Peyer's patch (tissue), 4 donors: ENCODE results near the gene TXNDC2. TPM values are rescaled to one million over a fixed set of nuclear protein-coding genes. Genes with fewer than 3 reads are reported as not detected.

Source experiments
- DNase-seq, 3 donors: peaks; one replicate each; pipeline ENCODE4 v3.0.0-alpha.2; 2017 to 2019
- H3K27ac ChIP-seq, 4 donors: fragments of 200-600 bp; sonication (generic); one replicate each; pipeline ENCODE4 v1.5.1; 2016 to 2019
- H3K27me3 ChIP-seq, 2 donors: fragments of 200-600 bp; sonication (generic); one replicate each; pipeline ENCODE4 v1.5.1; 2019
- H3K36me3 ChIP-seq, 3 donors: fragments of 200-600 bp; sonication (generic); one replicate each; pipeline ENCODE4 v1.5.1; 2016 to 2019
- H3K4me1 ChIP-seq, 4 donors: fragments of 200-600 bp; sonication (generic); one replicate each; pipeline ENCODE4 v1.5.1; 2016 to 2019
- H3K4me3 ChIP-seq, 4 donors: fragments of 200-600 bp; sonication (generic); 1 replicate in 3 of 4; 2 replicates in 1 of 4; pipeline ENCODE4 v1.5.1; 2016 to 2019; ENCODE audit warnings: mild to moderate bottlenecking in 1 of 4
- H3K9me3 ChIP-seq, 4 donors: fragments of 200-600 bp; sonication (generic); one replicate each; pipeline ENCODE4 v1.5.1; 2016 to 2019; ENCODE audit warnings: mild to moderate bottlenecking in 1 of 4
- POLR2A ChIP-seq, 2 donors: fragments of 450-650 bp; IDR thresholded peaks; one replicate each; pipeline ENCODE4 v1.5.1; 2017; ENCODE audit warnings: antibody characterized with exemption in 2 of 2, mild to moderate bottlenecking in 2 of 2, moderate library complexity in 2 of 2
- total RNA-seq, 4 donors: library from RNA; depleted of rRNA; stranded (reverse); fragments of >200 nt; gene quantifications; one replicate each; pipeline ENCODE4 v1.1.0, GENCODE V29; 2016
- TF ChIP-seq, protein P1 (sequence below), 6 experiments: fragments of 450-650 bp in 4 of 6; fragments of 200-600 bp in 2 of 6; sonication (generic) in 1 of 6; IDR thresholded peaks; one replicate each; pipeline ENCODE4 v1.5.1; 2017 to 2019; ENCODE audit warnings: antibody characterized with exemption in 6 of 6, mild to moderate bottlenecking in 3 of 6, moderate library complexity in 1 of 6

TXNDC2 gene
- total RNA-seq, 4 donors from 2014 or later = not detected

DNA sequence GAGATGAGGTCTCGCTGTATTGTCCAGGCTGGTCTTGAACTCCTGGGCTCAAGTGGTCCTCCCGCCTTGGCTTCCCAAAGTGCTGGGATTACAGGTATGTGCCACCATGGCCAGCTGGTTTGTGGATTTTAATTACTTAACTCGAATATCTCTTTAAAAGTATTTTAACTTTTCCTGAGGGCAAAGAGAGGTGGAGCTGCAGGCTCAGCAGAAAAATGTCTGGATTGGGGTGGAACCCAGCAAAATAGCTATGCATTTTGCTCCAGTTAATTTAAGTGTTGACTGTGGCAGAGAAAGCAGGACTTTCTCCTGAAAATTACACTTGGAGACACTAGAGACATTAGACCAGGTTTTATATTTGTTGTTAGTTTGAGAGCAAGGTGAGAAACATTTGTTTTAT lies 35.5 kb upstream of the TXNDC2 start:
- H3K36me3 ChIP-seq = no peaks in the 10 kb centered on the region
- H3K9me3 ChIP-seq = no peaks in the 10 kb centered on the region
- no peak for DNase-seq
- H3K4me3 ChIP-seq = no peak overlapping the region
- no peaks in the 10 kb centered on the region for H3K4me1 ChIP-seq
- TF ChIP-seq, protein P1, sequence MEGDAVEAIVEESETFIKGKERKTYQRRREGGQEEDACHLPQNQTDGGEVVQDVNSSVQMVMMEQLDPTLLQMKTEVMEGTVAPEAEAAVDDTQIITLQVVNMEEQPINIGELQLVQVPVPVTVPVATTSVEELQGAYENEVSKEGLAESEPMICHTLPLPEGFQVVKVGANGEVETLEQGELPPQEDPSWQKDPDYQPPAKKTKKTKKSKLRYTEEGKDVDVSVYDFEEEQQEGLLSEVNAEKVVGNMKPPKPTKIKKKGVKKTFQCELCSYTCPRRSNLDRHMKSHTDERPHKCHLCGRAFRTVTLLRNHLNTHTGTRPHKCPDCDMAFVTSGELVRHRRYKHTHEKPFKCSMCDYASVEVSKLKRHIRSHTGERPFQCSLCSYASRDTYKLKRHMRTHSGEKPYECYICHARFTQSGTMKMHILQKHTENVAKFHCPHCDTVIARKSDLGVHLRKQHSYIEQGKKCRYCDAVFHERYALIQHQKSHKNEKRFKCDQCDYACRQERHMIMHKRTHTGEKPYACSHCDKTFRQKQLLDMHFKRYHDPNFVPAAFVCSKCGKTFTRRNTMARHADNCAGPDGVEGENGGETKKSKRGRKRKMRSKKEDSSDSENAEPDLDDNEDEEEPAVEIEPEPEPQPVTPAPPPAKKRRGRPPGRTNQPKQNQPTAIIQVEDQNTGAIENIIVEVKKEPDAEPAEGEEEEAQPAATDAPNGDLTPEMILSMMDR (IDR thresholded peaks at IDR 0.05) = no peak
- TF ChIP-seq POLR2A (IDR thresholded peaks at IDR 0.05) = no peak
- H3K27ac ChIP-seq = no peak overlapping the region
- H3K27me3 ChIP-seq = no peaks in the 10 kb centered on the region

DNA sequence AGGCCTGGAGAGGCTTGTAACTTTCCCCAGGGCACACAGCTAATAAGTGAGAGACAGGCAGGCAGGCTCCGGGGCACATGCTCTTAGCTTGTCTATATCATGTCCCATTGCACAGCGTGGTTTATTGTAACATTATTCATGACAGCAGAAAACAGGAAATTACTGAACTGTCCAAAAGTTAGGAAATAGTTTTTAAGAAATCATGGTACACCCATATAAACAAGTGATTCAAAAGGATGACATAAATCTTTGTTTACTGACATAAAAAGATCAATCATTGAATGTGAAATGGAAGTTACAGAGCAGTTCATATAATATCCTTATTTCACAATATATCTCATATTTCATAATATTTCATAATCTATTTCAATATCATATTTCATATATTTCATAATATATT lies 34.3 kb upstream of the TXNDC2 start:
- no peaks in the 10 kb centered on the region for H3K36me3 ChIP-seq
- no peak overlapping the region for H3K27ac ChIP-seq
- no peak overlapping the region for H3K4me3 ChIP-seq
- no peaks in the 10 kb centered on the region for H3K27me3 ChIP-seq
- DNase-seq = no peak
- H3K4me1 ChIP-seq = peaks cover 0 to 6% (median 0%) of the 10 kb centered on the region in 4 donors
- no peaks in the 10 kb centered on the region for H3K9me3 ChIP-seq
- TF ChIP-seq POLR2A (IDR thresholded peaks at IDR 0.05) = no peak
- TF ChIP-seq, protein P1 (IDR thresholded peaks at IDR 0.05) = no peak

DNA sequence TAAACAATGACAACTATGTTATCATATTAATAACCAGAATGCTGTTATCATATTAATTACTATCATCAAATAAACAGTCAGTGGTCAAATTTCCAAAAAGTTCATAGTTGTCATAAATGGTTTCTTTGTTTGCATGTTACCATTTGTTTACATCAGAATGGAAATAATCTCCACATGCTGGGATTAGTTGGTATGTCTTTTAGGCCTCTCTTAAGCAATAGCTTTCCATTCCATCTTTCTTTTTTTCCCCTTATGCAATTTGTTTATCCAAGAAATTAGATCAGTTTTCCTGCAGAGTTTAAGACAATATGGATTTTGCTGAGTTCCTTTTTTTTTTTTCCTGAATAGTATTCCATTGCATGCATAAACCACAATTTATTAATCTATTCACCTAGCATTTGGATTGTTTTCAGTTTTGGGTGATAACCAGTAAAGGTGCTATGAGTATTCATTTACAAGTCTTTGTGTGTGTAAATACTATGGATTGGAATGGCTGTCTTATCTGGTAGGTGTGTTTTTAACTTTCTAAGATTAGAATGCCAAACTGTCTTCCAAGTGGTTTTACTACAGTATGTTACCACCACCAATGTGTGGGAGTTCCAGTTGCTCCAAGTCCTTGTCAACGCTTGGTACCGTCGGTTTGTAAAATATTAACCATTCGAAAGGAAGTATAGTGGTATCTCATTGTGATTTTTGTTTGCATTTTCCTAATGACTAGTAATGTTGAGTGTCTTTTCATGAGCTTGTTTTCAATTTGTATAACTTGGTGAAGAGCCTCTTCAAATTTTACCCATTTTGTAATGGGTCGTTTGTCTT lies 33.3 kb upstream of the TXNDC2 start:
- no peak for TF ChIP-seq POLR2A (IDR thresholded peaks at IDR 0.05)
- TF ChIP-seq, protein P1 (IDR thresholded peaks at IDR 0.05) = no peak
- Histone ChIP-seq H3K27ac (no peak overlapping the region), H3K36me3 (no peaks in the 10 kb centered on the region), H3K4me3 (no peak overlapping the region), H3K4me1 (peaks cover 0 to 6% (median 0%) of the 10 kb centered on the region in 4 donors), H3K9me3 (no peaks in the 10 kb centered on the region), H3K27me3 (no peaks in the 10 kb centered on the region)
- DNase-seq = no peak

DNA sequence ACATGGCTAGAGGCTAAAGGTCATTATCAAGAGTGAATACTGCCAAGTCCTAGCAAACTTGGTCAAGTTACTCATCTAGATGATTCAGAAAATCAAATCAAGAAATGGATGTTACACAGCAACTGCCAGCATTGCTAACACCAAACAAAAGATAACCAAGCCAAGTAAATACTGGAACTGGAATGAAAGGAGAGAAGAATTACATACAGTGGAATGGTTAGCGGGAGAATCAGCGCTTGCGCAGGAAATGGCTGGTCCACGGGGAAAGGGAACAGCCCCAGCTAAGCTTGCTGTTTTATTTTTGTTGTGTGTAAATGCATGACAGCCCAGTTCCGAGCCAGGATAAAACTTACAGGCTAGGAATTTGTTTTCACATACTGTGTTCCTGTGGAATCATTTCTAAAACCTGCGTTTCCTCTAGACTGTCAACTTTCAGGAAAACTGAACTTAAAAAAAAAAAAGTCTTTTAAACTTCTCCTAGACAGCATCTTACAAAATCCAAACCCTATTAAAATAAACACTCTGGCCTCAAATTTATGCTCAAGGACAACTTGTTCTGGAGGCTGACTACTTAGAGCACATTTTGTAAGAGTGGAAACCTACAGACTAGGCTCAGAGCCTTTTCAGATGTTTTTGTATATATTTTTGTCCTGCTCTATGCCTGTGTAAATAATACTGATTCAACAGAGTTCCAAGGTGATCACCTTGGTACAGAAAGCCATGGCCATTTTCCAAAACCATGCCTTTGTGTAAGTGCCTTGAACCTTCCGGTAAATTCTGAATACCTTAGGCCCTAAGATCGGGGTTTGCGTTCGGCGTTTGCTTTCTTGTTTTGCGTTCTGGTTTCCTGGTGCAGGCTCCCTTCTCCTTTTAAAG lies 30.7 kb upstream of the TXNDC2 start:
- Histone ChIP-seq H3K27ac (peak overlapping the region; percentile 19 to 80 (median 52)), H3K27me3 (no peaks in the 10 kb centered on the region), H3K36me3 (no peaks in the 10 kb centered on the region), H3K4me1 (peaks cover 0 to 6% (median 0%) of the 10 kb centered on the region in 4 donors), H3K9me3 (no peaks in the 10 kb centered on the region), H3K4me3 (no peak overlapping the region)
- no peak for TF ChIP-seq POLR2A (IDR thresholded peaks at IDR 0.05)
- TF ChIP-seq, protein P1 (IDR thresholded peaks at IDR 0.05) = no peak
- no peak for DNase-seq

DNA sequence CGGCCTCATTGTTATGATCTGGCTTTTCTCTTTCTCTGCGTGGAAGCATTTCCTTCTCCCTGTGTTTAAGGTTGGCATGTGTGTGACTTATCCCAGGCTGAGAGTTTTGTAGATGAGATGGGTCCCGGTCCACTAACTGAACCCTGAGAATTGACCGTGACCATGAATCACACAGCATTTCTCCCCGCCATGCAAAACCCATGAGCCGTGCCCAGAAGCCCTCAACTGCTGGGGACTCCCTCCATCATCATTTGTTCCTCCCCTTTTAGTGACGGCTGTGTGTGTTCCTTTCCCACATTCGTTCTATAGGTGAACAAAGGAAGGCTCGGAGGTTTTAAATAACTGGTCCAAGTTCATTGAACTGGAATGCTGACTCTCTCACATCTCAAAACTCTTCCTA lies 30.1 kb upstream of the TXNDC2 start:
- H3K4me3 ChIP-seq = no peak overlapping the region
- no peak for DNase-seq

More for the DNA sequence above, 30.1 kb upstream of the TXNDC2 start:
- H3K27ac ChIP-seq = peak overlapping the region in 2 of 4 donors; percentile 61 to 80
- TF ChIP-seq, protein P1 (IDR thresholded peaks at IDR 0.05) = no peak
- H3K27me3 ChIP-seq = no peaks in the 10 kb centered on the region
- no peaks in the 10 kb centered on the region for H3K36me3 ChIP-seq
- no peaks in the 10 kb centered on the region for H3K9me3 ChIP-seq
- H3K4me1 ChIP-seq = peaks cover 0 to 6% (median 0%) of the 10 kb centered on the region in 4 donors
